Astrocyte (in vitro differentiated cells and primary cell): ENCODE results near the gene SNX5.

Source experiments
- CTCF ChIP-seq: IDR thresholded peaks from 2 replicates; pipeline ENCODE4 v1.5.1; 2011; ENCODE audit warnings: low read depth, mild to moderate bottlenecking, inconsistent platforms, low read length, moderate library complexity; ENCODE audit not compliant: insufficient read depth
- EZH2 ChIP-seq: IDR thresholded peaks from 2 replicates; pipeline ENCODE4 v1.6.1; 2012; ENCODE audit warnings: mild to moderate bottlenecking, low read length, inconsistent platforms; ENCODE audit not compliant: insufficient read depth

GRCh38 chr20:17946040-17946439 is 22.6 kb downstream of the SNX5 start:
- TF ChIP-seq CTCF: no peak
- no peak for TF ChIP-seq EZH2
